ENCODE results near the gene TRAFD1.

GRCh38 chr12:112198120-112198733 lies 72.9 kb downstream of the TRAFD1 start:
- TF ChIP-seq CREB5 (CRISPR knock-in tag; IDR thresholded peaks at IDR 0.05; ENCODE audit: low read depth): no peak
- TF ChIP-seq ZFP30 (CRISPR knock-in tag; IDR thresholded peaks at IDR 0.05): no peak
- TF ChIP-seq ZNF70 (CRISPR knock-in tag; IDR thresholded peaks at IDR 0.05): no peak
- TF ChIP-seq GLIS3 (CRISPR knock-in tag; IDR thresholded peaks at IDR 0.05): no peak
- TF ChIP-seq ARNTL (CRISPR knock-in tag; IDR thresholded peaks at IDR 0.05; ENCODE audit: borderline replicate concordance, low read depth): no peak
- TF ChIP-seq ZFP3 (CRISPR knock-in tag; IDR thresholded peaks at IDR 0.05): no peak
- TF ChIP-seq ZNF8 (CRISPR knock-in tag; IDR thresholded peaks at IDR 0.05): no peak
- TF ChIP-seq PATZ1 (CRISPR knock-in tag; IDR thresholded peaks at IDR 0.05; ENCODE audit: borderline replicate concordance): no peak
- no peak for TF ChIP-seq ZNF565 (CRISPR knock-in tag; conservative IDR thresholded peaks at IDR 0.05; ENCODE audit: low read depth)
- TF ChIP-seq RARB (CRISPR knock-in tag; IDR thresholded peaks at IDR 0.05): no peak
- TF ChIP-seq PPARA (CRISPR knock-in tag; IDR thresholded peaks at IDR 0.05; ENCODE audit: borderline replicate concordance): no peak
- TF ChIP-seq, protein P1, sequence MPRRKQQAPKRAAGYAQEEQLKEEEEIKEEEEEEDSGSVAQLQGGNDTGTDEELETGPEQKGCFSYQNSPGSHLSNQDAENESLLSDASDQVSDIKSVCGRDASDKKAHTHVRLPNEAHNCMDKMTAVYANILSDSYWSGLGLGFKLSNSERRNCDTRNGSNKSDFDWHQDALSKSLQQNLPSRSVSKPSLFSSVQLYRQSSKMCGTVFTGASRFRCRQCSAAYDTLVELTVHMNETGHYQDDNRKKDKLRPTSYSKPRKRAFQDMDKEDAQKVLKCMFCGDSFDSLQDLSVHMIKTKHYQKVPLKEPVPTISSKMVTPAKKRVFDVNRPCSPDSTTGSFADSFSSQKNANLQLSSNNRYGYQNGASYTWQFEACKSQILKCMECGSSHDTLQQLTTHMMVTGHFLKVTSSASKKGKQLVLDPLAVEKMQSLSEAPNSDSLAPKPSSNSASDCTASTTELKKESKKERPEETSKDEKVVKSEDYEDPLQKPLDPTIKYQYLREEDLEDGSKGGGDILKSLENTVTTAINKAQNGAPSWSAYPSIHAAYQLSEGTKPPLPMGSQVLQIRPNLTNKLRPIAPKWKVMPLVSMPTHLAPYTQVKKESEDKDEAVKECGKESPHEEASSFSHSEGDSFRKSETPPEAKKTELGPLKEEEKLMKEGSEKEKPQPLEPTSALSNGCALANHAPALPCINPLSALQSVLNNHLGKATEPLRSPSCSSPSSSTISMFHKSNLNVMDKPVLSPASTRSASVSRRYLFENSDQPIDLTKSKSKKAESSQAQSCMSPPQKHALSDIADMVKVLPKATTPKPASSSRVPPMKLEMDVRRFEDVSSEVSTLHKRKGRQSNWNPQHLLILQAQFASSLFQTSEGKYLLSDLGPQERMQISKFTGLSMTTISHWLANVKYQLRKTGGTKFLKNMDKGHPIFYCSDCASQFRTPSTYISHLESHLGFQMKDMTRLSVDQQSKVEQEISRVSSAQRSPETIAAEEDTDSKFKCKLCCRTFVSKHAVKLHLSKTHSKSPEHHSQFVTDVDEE (CRISPR knock-in tag; IDR thresholded peaks at IDR 0.05): no peak
